Astrocyte (in vitro differentiated cells and primary cell): ENCODE results near the gene PSENEN. TPM values are rescaled to one million over a fixed set of nuclear protein-coding genes. Genes with fewer than 3 reads are reported as not detected.

Experiments
- DNase-seq: peaks from one replicate; pipeline ENCODE4 v3.0.0-alpha.2; 2010; ENCODE audit warnings: low read depth
- FAIRE-seq: peaks from 2 replicates; lab custom pipeline; 2011; peaks lifted over from hg19 to GRCh38; lab: Jason Lieb, UNC
- H2AFZ ChIP-seq: 2 replicates; pipeline ENCODE4 v1.6.0; 2012; ENCODE audit warnings: low read depth, low read length, inconsistent platforms
- H3K27ac ChIP-seq: 2 replicates; pipeline ENCODE4 v1.5.1; 2011; ENCODE audit warnings: low read depth, low read length, inconsistent platforms
- H3K27me3 ChIP-seq: 2 replicates; pipeline ENCODE4 v1.6.0; 2011; ENCODE audit warnings: low read length, inconsistent platforms; ENCODE audit not compliant: insufficient read depth
- H3K36me3 ChIP-seq: 2 replicates; pipeline ENCODE4 v1.5.1; 2011; ENCODE audit warnings: low read length, inconsistent platforms; ENCODE audit not compliant: insufficient read depth
- H3K4me1 ChIP-seq: 2 replicates; pipeline ENCODE4 v1.5.1; 2011; ENCODE audit warnings: low read length, inconsistent platforms; ENCODE audit not compliant: insufficient read depth
- H3K4me2 ChIP-seq: 2 replicates; pipeline ENCODE4 v1.6.0; 2012; ENCODE audit warnings: low read length, inconsistent platforms
- H3K4me3 ChIP-seq: 2 replicates; pipeline ENCODE4 v1.5.1; 2011; ENCODE audit warnings: low read depth, mild to moderate bottlenecking, low read length, inconsistent platforms; ENCODE audit not compliant: insufficient read depth
- H3K79me2 ChIP-seq: 2 replicates; pipeline ENCODE4 v1.6.0; 2012; ENCODE audit warnings: mild to moderate bottlenecking, low read length, inconsistent platforms; ENCODE audit not compliant: insufficient read depth
- H3K9ac ChIP-seq: 2 replicates; pipeline ENCODE4 v1.6.0; 2012; ENCODE audit warnings: mild to moderate bottlenecking, low read length, inconsistent platforms
- H3K9me3 ChIP-seq: 2 replicates; pipeline ENCODE4 v1.5.1; 2012; ENCODE audit warnings: low read depth, mild to moderate bottlenecking, low read length, inconsistent platforms; ENCODE audit not compliant: insufficient read depth
- H4K20me1 ChIP-seq: 2 replicates; pipeline ENCODE4 v1.6.0; 2012; ENCODE audit warnings: low read length, inconsistent platforms; ENCODE audit not compliant: insufficient read depth
- H3K27ac Mint-ChIP-seq: one replicate; pipeline ENCODE4 v1.8.0; 2021; ENCODE audit warnings: mild to moderate bottlenecking, mixed read lengths; ENCODE audit not compliant: unreplicated experiment
- H3K27me3 Mint-ChIP-seq: one replicate; pipeline ENCODE4 v1.8.0; 2021; ENCODE audit warnings: low read depth, mixed read lengths; ENCODE audit not compliant: unreplicated experiment
- H3K36me3 Mint-ChIP-seq: one replicate; pipeline ENCODE4 v1.8.0; 2021; ENCODE audit warnings: low read depth, mixed read lengths; ENCODE audit not compliant: unreplicated experiment
- H3K4me1 Mint-ChIP-seq: one replicate; pipeline ENCODE4 v1.8.0; 2021; ENCODE audit warnings: low read depth, mixed read lengths; ENCODE audit not compliant: unreplicated experiment
- H3K4me3 Mint-ChIP-seq: one replicate; pipeline ENCODE4 v1.8.0; 2021; ENCODE audit warnings: mild to moderate bottlenecking, moderate library complexity, mixed read lengths; ENCODE audit not compliant: unreplicated experiment
- H3K9me3 Mint-ChIP-seq: one replicate; pipeline ENCODE4 v1.8.0; 2021; ENCODE audit warnings: mild to moderate bottlenecking, mixed read lengths; ENCODE audit not compliant: unreplicated experiment
- CTCF ChIP-seq: IDR thresholded peaks from 2 replicates; pipeline ENCODE4 v1.5.1; 2011; ENCODE audit warnings: low read depth, mild to moderate bottlenecking, inconsistent platforms, low read length, moderate library complexity; ENCODE audit not compliant: insufficient read depth
- EZH2 ChIP-seq: IDR thresholded peaks from 2 replicates; pipeline ENCODE4 v1.6.1; 2012; ENCODE audit warnings: mild to moderate bottlenecking, low read length, inconsistent platforms; ENCODE audit not compliant: insufficient read depth
- total RNA-seq: library from RNA; stranded (reverse); gene quantifications from 2 replicates; pipeline ENCODE4 v1.2.1, GENCODE V29; 2021

PSENEN gene
- total RNA-seq, 1 donor from 2014 or later: 100 TPM

DNA sequence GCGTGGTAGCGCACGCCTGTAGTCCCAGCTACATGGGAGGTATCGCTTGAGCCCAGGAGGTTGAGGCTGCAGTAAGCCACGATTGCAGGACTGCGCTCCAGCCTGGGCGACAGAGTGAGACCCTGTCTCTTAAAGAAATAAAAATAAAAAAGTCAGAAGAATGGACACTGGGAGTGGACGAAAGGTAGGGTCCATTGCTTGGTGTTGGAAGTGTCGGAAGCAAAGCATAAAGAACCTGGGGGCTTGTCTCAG, 29.5 kb downstream of the PSENEN start:
- Mint-ChIP-seq H3K4me1 (peaks cover 7% of the 10 kb centered on the region), H3K36me3 (no peaks in the 10 kb centered on the region), H3K9me3 (peaks cover 4% of the 10 kb centered on the region), H3K27me3 (peaks cover 19% of the 10 kb centered on the region), H3K4me3 (peak overlapping the region; percentile 84), H3K27ac (peak overlapping the region; percentile 88)
- H3K27me3 ChIP-seq: no peaks in the 10 kb centered on the region
- H3K79me2 ChIP-seq: peaks cover 5% of the 10 kb centered on the region
- H3K4me2 ChIP-seq: peak overlapping the region; percentile 93
- peaks cover 9% of the 10 kb centered on the region for H4K20me1 ChIP-seq
- H2AFZ ChIP-seq: peak overlapping the region; percentile 23
- TF ChIP-seq CTCF (no peak), EZH2 (no peak)
- H3K9ac ChIP-seq: no peak overlapping the region
- no peaks in the 10 kb centered on the region for H3K9me3 ChIP-seq
- H3K4me1 ChIP-seq: peaks cover 13% of the 10 kb centered on the region
- H3K36me3 ChIP-seq: no peaks in the 10 kb centered on the region
- no peak for DNase-seq
- no peak overlapping the region for H3K27ac ChIP-seq
- FAIRE-seq: no peak
- peak overlapping the region; percentile 61 for H3K4me3 ChIP-seq

DNA sequence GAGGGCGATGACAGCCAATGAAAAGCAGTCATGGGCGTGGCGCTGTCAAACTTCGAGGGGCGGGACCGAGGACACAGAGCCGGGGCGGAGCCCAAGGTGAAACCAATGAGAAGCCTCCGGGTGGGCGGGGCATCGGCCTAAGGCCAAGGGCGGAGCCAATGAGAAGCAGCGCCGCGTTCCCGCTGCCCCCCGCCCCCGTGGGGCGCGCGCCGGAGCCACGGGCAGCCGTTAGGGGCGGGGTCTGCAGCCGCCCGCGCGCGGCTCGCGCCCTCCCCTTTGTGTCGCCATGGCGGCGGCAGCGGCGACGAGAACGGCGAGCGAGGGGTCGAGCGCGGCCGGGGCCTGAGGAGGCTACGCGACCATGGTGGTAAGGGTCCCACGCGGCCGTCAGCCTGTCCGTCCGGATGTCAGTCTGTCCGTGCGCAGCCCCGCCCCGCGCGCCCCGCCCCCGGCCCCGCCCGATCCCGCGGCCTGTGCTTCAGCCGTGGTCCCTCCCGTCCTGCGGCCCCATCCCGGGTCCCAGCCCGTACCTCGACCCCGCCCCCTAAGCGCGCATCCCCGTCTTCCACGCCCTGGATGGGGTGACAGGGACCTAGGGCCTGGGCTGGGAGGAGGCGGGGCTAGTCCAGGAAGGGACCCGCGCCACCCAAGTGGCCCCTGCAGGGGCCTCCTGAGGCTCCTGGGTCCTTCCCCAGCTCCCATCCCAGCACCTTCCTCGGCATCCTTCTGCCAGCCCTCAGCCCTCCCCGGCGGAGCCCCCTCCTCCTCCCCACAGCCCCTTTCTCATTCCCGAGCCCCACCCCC, 30.0 kb downstream of the PSENEN start, which contains the start of gene ARHGAP33:
Gene ARHGAP33 (plus strand): TSS at position 267 of the 804 bp plus-strand sequence. CDS start 95 bp downstream, at position 362.
- peaks cover 7% of the 10 kb centered on the region for H3K4me1 Mint-ChIP-seq
- H3K27me3 ChIP-seq: no peaks in the 10 kb centered on the region
- DNase-seq: peak; percentile 80
- peaks cover 4% of the 10 kb centered on the region for H3K9me3 Mint-ChIP-seq
- peak within 1 kb of the TSS; percentile 76 for H3K9ac ChIP-seq
- peaks cover 13% of the 10 kb centered on the region for H3K4me1 ChIP-seq
- H3K4me2 ChIP-seq: peak within 1 kb of the TSS; percentile 93
- H3K4me3 Mint-ChIP-seq: peak within 1 kb of the TSS; percentile 84
- H3K4me3 ChIP-seq: peak within 1 kb of the TSS; percentile 61
- no peaks in the 10 kb centered on the region for H3K9me3 ChIP-seq
- H2AFZ ChIP-seq: peak within 1 kb of the TSS; percentile 75
- peak within 1 kb of the TSS; percentile 88 for H3K27ac Mint-ChIP-seq
- no peak for TF ChIP-seq EZH2
- TF ChIP-seq CTCF: no peak
- no peak for FAIRE-seq
- peaks cover 9% of the 10 kb centered on the region for H4K20me1 ChIP-seq
- H3K79me2 ChIP-seq: peaks cover 5% of the 10 kb centered on the region
- H3K36me3 Mint-ChIP-seq: no peaks in the 10 kb centered on the region
- H3K36me3 ChIP-seq: no peaks in the 10 kb centered on the region
- H3K27me3 Mint-ChIP-seq: peaks cover 20% of the 10 kb centered on the region
- H3K27ac ChIP-seq: no peak within 1 kb of the TSS
